Endodermal cell (in vitro differentiated cells): ENCODE results near the gene FLCN. TPM values are rescaled to one million over a fixed set of nuclear protein-coding genes. Genes with fewer than 3 reads are reported as not detected.

ENCODE experiments used
- DNase-seq: peaks from one replicate; pipeline ENCODE4 v3.0.0-alpha.2; 2017
- H3K27ac ChIP-seq: 2 replicates; pipeline ENCODE4 v1.5.1; 2013; ENCODE audit warnings: mild to moderate bottlenecking, low read depth, low read length, moderate library complexity
- H3K27me3 ChIP-seq: 2 replicates; pipeline ENCODE4 v1.6.1; 2013; ENCODE audit warnings: mild to moderate bottlenecking, low read length, moderate library complexity; ENCODE audit not compliant: insufficient read depth, control insufficient read depth, poor library complexity, severe bottlenecking
- H3K36me3 ChIP-seq: 2 replicates; pipeline ENCODE4 v1.7.0; 2013; ENCODE audit warnings: mild to moderate bottlenecking, low read length, moderate library complexity; ENCODE audit not compliant: control insufficient read depth, insufficient read depth
- H3K4me1 ChIP-seq: one replicate; pipeline ENCODE4 v1.7.0; 2013; ENCODE audit warnings: low read length; ENCODE audit not compliant: control insufficient read depth, insufficient read depth
- H3K4me3 ChIP-seq: 2 replicates; pipeline ENCODE4 v1.5.1; 2013; ENCODE audit warnings: mild to moderate bottlenecking, low read length, moderate library complexity
- H3K9ac ChIP-seq: 2 replicates; pipeline ENCODE4 v1.6.1; 2013; ENCODE audit warnings: mild to moderate bottlenecking, low read length, moderate library complexity; ENCODE audit not compliant: poor library complexity, severe bottlenecking; ENCODE audit errors: extremely low read depth
- H3K9me3 ChIP-seq: 2 replicates; pipeline ENCODE4 v1.6.1; 2013; ENCODE audit warnings: mild to moderate bottlenecking, low read length, moderate library complexity; ENCODE audit not compliant: control insufficient read depth
- H3K27ac Mint-ChIP-seq: 2 replicates; pipeline ENCODE4 v1.8.0; 2020; ENCODE audit warnings: mixed read lengths
- H3K27me3 Mint-ChIP-seq: 2 replicates; pipeline ENCODE4 v1.8.0; 2021; ENCODE audit warnings: mild to moderate bottlenecking, mixed read lengths; ENCODE audit not compliant: insufficient read depth
- H3K36me3 Mint-ChIP-seq: 2 replicates; pipeline ENCODE4 v1.8.0; 2020; ENCODE audit warnings: low read depth, mixed read lengths
- H3K4me1 Mint-ChIP-seq: 2 replicates; pipeline ENCODE4 v1.8.0; 2020; ENCODE audit warnings: mixed read lengths
- H3K4me3 Mint-ChIP-seq: 2 replicates; pipeline ENCODE4 v1.8.0; 2020; ENCODE audit warnings: mild to moderate bottlenecking, moderate library complexity, mixed read lengths
- H3K9me3 Mint-ChIP-seq: 2 replicates; pipeline ENCODE4 v1.8.0; 2020; ENCODE audit warnings: mild to moderate bottlenecking, mixed read lengths
- WGBS, 2 experiments: methylation state at CpG; one replicate each; pipeline versions ENCODE4 v1.1.5 to v1.1.7; 2013; ENCODE audit warnings: missing lambda C conversion rate in 2 of 2, mixed read lengths in 1 of 2; ENCODE audit not compliant: insufficient coverage in 1 of 2, insufficient read length in 1 of 2; 5-methylcytosine and 5-hydroxymethylcytosine counted together
- total RNA-seq, 2 donors: library from RNA; stranded (reverse); fragmentation: NEBNext Ultra II Directional in 1 of 2; extraction: Animal tissue kit (Norgen Biotek cat#: 25700) in 1 of 2; gene quantifications; 2 replicates in 1 of 2; 3 replicates in 1 of 2; pipeline ENCODE4 v1.2.1, GENCODE V29; 2021
- TF ChIP-seq, protein P1 (sequence below): fragments of 200-600 bp; sonication (generic); conservative IDR thresholded peaks from 2 replicates; pipeline ENCODE4 v1.5.0; 2021; ENCODE audit warnings: antibody characterized with exemption, mild to moderate bottlenecking

The FLCN gene
- total RNA-seq, 2 donors from 2014 or later, result 41.8 to 47.2 TPM

DNA sequence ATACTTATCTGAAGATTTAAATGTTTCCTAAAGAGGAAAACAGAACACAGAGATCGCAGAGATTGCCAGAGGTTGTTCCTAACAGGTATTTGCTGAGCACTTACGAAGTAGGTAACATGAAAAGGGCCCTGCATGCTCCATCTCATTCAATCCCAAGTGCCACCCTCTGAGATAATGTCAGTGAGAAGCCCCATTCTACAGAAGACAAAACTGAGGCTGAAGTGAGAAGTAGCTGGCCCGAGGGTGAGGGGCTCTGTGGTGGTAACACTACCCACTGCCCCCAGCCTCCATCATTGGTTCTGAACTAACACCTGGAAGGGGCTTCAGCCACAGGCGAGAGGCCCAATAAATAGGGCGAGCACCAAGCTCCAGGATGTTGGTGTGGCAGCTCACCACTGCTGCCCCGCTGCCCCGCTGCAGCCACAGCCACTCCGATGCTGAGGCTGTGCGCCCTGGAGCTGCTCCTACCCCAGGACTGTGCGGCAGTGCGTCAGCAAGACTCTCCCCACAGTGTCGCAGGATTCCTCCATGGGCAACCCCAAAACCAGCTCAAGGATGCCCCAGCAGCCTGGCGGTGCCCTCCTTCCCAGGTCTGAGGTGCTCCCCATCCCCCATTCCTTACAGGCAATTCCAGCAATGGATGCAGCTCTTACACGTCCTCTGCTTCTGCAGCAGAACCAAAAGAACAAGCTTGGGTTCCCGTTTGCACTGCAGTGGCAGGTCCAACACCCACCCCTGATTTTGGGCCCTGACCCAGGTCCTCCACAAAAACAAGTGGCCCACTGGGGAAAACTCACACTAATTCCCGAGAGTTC is 10.3 kb downstream of the FLCN start:
- Mint-ChIP-seq H3K4me3 (no peak overlapping the region), H3K27ac (no peak overlapping the region), H3K27me3 (no peaks in the 10 kb centered on the region), H3K36me3 (peaks cover 88% of the 10 kb centered on the region), H3K9me3 (no peaks in the 10 kb centered on the region), H3K4me1 (no peaks in the 10 kb centered on the region)
- H3K27me3 ChIP-seq, result no peaks in the 10 kb centered on the region
- peaks cover 93% of the 10 kb centered on the region for H3K36me3 ChIP-seq
- H3K4me1 ChIP-seq, result no peaks in the 10 kb centered on the region
- WGBS, 2 experiments, result 95 to 97% methylated on average over 16 of the region's 16 CpGs
- H3K9ac ChIP-seq, result no peak overlapping the region
- no peak for DNase-seq
- H3K9me3 ChIP-seq, result no peaks in the 10 kb centered on the region
- no peak overlapping the region for H3K4me3 ChIP-seq
- TF ChIP-seq, protein P1, sequence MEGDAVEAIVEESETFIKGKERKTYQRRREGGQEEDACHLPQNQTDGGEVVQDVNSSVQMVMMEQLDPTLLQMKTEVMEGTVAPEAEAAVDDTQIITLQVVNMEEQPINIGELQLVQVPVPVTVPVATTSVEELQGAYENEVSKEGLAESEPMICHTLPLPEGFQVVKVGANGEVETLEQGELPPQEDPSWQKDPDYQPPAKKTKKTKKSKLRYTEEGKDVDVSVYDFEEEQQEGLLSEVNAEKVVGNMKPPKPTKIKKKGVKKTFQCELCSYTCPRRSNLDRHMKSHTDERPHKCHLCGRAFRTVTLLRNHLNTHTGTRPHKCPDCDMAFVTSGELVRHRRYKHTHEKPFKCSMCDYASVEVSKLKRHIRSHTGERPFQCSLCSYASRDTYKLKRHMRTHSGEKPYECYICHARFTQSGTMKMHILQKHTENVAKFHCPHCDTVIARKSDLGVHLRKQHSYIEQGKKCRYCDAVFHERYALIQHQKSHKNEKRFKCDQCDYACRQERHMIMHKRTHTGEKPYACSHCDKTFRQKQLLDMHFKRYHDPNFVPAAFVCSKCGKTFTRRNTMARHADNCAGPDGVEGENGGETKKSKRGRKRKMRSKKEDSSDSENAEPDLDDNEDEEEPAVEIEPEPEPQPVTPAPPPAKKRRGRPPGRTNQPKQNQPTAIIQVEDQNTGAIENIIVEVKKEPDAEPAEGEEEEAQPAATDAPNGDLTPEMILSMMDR, result no peak
- H3K27ac ChIP-seq, result no peak overlapping the region

DNA sequence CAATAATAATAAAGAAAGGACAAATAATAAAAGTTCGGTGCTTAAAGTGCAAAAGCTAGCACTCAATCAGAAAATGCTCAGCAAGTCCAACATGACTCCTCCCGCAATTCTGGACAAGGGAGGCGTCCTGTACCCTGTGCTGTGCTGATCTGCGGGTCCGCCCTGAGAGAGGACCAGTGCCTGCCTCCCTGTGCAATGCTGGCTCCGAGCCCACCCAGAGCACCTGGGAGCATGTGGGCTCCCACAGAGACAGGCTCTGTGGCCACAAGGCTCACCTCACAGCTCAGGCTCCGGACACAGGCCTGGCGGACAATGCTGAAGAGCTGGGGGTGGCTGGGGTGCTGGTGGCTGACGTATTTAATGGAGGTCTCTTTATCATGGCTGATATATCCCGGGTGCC is 11.1 kb downstream of the FLCN start:
- Histone ChIP-seq H3K4me1 (no peaks in the 10 kb centered on the region), H3K9me3 (no peaks in the 10 kb centered on the region), H3K36me3 (peaks cover 94% of the 10 kb centered on the region), H3K27ac (no peak overlapping the region), H3K27me3 (no peaks in the 10 kb centered on the region), H3K9ac (no peak overlapping the region), H3K4me3 (no peak overlapping the region)
- Mint-ChIP-seq H3K36me3 (peaks cover 88% of the 10 kb centered on the region), H3K4me1 (no peaks in the 10 kb centered on the region), H3K27me3 (no peaks in the 10 kb centered on the region), H3K4me3 (no peak overlapping the region), H3K9me3 (no peaks in the 10 kb centered on the region), H3K27ac (no peak overlapping the region)
- DNase-seq, result no peak
- TF ChIP-seq, protein P1, result no peak
- WGBS, 2 experiments, result 94 to 98% methylated on average over 5 to 10 of the region's 10 CpGs

DNA sequence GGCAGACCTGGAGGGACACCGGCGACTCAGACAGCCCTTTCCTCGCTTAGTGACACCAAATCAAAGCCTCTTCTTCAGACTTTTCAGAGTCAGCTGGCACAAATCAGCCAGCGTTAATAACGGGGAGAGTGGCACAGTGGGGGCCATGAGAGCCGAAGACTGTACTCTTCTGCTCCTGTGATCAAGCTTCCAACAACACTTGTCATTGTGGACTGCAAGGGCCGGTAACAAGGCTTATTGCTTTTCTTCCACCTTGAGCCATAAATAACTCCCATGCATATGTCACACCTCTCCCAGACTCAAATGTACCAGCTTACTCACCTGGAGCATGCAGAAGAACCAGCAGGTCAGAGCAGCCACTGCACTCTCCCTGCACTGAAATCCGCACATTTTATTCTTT is 12.8 kb downstream of the FLCN start:
- TF ChIP-seq, protein P1, result no peak
- Histone ChIP-seq H3K27me3 (no peaks in the 10 kb centered on the region), H3K9ac (no peak overlapping the region), H3K27ac (no peak overlapping the region), H3K4me3 (no peak overlapping the region), H3K9me3 (no peaks in the 10 kb centered on the region), H3K4me1 (no peaks in the 10 kb centered on the region), H3K36me3 (peaks cover 90% of the 10 kb centered on the region)
- H3K27ac Mint-ChIP-seq, result no peak overlapping the region
- WGBS, 2 experiments, result 96 to 98% methylated on average over 8 of the region's 8 CpGs
- no peaks in the 10 kb centered on the region for H3K4me1 Mint-ChIP-seq
- H3K27me3 Mint-ChIP-seq, result no peaks in the 10 kb centered on the region
- no peaks in the 10 kb centered on the region for H3K9me3 Mint-ChIP-seq
- DNase-seq, result no peak
- peaks cover 84% of the 10 kb centered on the region for H3K36me3 Mint-ChIP-seq
- no peak overlapping the region for H3K4me3 Mint-ChIP-seq
